ENCODE data around the gene SNRPD1.

- TF ChIP-seq CTCF (IDR thresholded peaks at IDR 0.05 in 4 of 5, conservative IDR thresholded peaks at IDR 0.05 in 1 of 5) (no peak), POLR2A (IDR thresholded peaks at IDR 0.05) (no peak)
These were observed 24.7 kb downstream of the SNRPD1 start for GRCh38 chr18:21636769-21637168.
